Endothelial cell of umbilical vein (primary cell): Measurements from ENCODE around the gene QPCT. TPM values are rescaled to one million over a fixed set of nuclear protein-coding genes. Genes with fewer than 3 reads are reported as not detected.

Experiments
- BruUV-seq: library from RNA; stranded (reverse); fragments of 400-500 nt; replicated peaks from 2 replicates; lab custom pipeline; 2021; lab: Mats Ljungman, UMichigan
- CTCF ChIA-PET: fragments of 300-600, 350-600 bp; sonication (Branson Sonifier 250); formaldehyde crosslinking; loops from one replicate; lab custom pipeline; 2021; ENCODE audit warnings: antibody characterized with exemption, inconsistent platforms; lab: Charles Lee
- POLR2A ChIA-PET: fragments of 300-600, 350-600 bp; sonication (Branson Sonifier 250); formaldehyde crosslinking; loops from one replicate; lab custom pipeline; 2021; ENCODE audit warnings: antibody characterized with exemption, inconsistent platforms; lab: Charles Lee
- DNase-seq: peaks from one replicate; pipeline ENCODE4 v3.0.0-alpha.2; 2011; ENCODE audit warnings: low read depth, low spot score
- FAIRE-seq: peaks from 2 replicates; lab custom pipeline; 2011; peaks lifted over from hg19 to GRCh38; lab: Jason Lieb, UNC
- H2AFZ ChIP-seq: 2 replicates; pipeline ENCODE4 v1.6.0; 2012; ENCODE audit warnings: low read depth, low read length, control low read depth, inconsistent platforms
- H3K27ac ChIP-seq: 2 replicates; pipeline ENCODE4 v1.5.1; 2011; ENCODE audit warnings: low read depth, mild to moderate bottlenecking, control low read depth, low read length, moderate library complexity; ENCODE audit not compliant: insufficient read depth
- H3K27me3 ChIP-seq, 2 experiments: 2 replicates each; pipeline versions ENCODE4 v1.6.0 to v1.6.1; 2011; ENCODE audit warnings: low read length in 2 of 2, mixed read lengths in 1 of 2; ENCODE audit not compliant: control insufficient read depth in 2 of 2, insufficient read depth in 2 of 2
- H3K36me3 ChIP-seq, 2 experiments: 2 replicates in 1 of 2; 3 replicates in 1 of 2; pipeline ENCODE4 v1.5.1; 2011; ENCODE audit warnings: low read length in 2 of 2, mild to moderate bottlenecking in 1 of 2, moderate library complexity in 1 of 2; ENCODE audit not compliant: control insufficient read depth in 2 of 2, insufficient read depth in 2 of 2; ENCODE audit errors: extremely low read depth in 1 of 2
- H3K4me1 ChIP-seq: 3 replicates; pipeline ENCODE4 v1.5.1; 2011; ENCODE audit warnings: mild to moderate bottlenecking, low read length; ENCODE audit not compliant: control insufficient read depth, insufficient read depth; ENCODE audit errors: extremely low read depth
- H3K4me2 ChIP-seq: 2 replicates; pipeline ENCODE4 v1.6.1; 2011; ENCODE audit warnings: low read length, control low read depth, mixed read lengths; ENCODE audit not compliant: insufficient read depth
- H3K4me3 ChIP-seq, 3 experiments: fragments of 200-600 bp in 1 of 3; sonication (generic), shearing (Covaris generic) in 1 of 3; replicated peaks in 1 of 3; 2 replicates each; pipeline ENCODE4 v1.5.1; 2011 to 2016; ENCODE audit warnings: control low read depth in 3 of 3, low read length in 3 of 3, mild to moderate bottlenecking in 2 of 3, inconsistent platforms in 1 of 3, low read depth in 1 of 3, moderate library complexity in 1 of 3; ENCODE audit not compliant: insufficient read depth in 1 of 3
- H3K79me2 ChIP-seq: 2 replicates; pipeline ENCODE4 v1.6.0; 2012; ENCODE audit warnings: low read length, inconsistent platforms; ENCODE audit not compliant: control insufficient read depth, insufficient read depth
- H3K9ac ChIP-seq: replicated peaks from 2 replicates; pipeline ENCODE3; 2011; ENCODE audit warnings: low read length, control low read depth; ENCODE audit not compliant: insufficient read depth; ENCODE audit errors: extremely low read depth
- H3K9me1 ChIP-seq: replicated peaks from 3 replicates; pipeline ENCODE4 v1.6.0; 2011; ENCODE audit warnings: mild to moderate bottlenecking, low read length; ENCODE audit not compliant: control insufficient read depth, insufficient read depth; ENCODE audit errors: extremely low read depth
- H3K9me3 ChIP-seq: replicated peaks from 2 replicates; pipeline ENCODE4 v1.5.1; 2012; ENCODE audit warnings: low read length, inconsistent platforms; ENCODE audit not compliant: control insufficient read depth, insufficient read depth
- H4K20me1 ChIP-seq: replicated peaks from 2 replicates; pipeline ENCODE3; 2011; ENCODE audit warnings: mild to moderate bottlenecking, low read length; ENCODE audit not compliant: control insufficient read depth, insufficient read depth; ENCODE audit errors: extremely low read depth
- EZH2 ChIP-seq: IDR thresholded peaks from 2 replicates; pipeline ENCODE4 v1.6.1; 2012; ENCODE audit warnings: borderline replicate concordance, low read depth, mild to moderate bottlenecking, moderate library complexity, low read length, inconsistent platforms; ENCODE audit not compliant: severe bottlenecking
- FOS ChIP-seq: IDR thresholded peaks from 2 replicates; pipeline ENCODE4 v1.6.1; 2011; ENCODE audit warnings: mild to moderate bottlenecking, low read length, moderate library complexity, borderline replicate concordance; ENCODE audit not compliant: insufficient read depth
- GATA2 ChIP-seq: IDR thresholded peaks from 2 replicates; pipeline ENCODE4 v1.7.0; 2011; ENCODE audit warnings: low read depth, mild to moderate bottlenecking, moderate library complexity, mixed read lengths, low read length; ENCODE audit not compliant: insufficient read length, insufficient read depth
- JUN ChIP-seq: IDR thresholded peaks from 2 replicates; pipeline ENCODE4 v1.6.1; 2011; ENCODE audit warnings: borderline replicate concordance, low read depth; ENCODE audit not compliant: insufficient read length, insufficient read depth
- MYC ChIP-seq: IDR thresholded peaks from one replicate; pipeline ENCODE4 v1.6.1; 2011; ENCODE audit warnings: mild to moderate bottlenecking, low read depth, low read length
- POLR2A ChIP-seq: IDR thresholded peaks from 2 replicates; pipeline ENCODE4 v1.6.1; 2012; ENCODE audit warnings: low read depth, mild to moderate bottlenecking, control low read depth, low read length
- POLR2AphosphoS5 ChIP-seq: IDR thresholded peaks from 2 replicates; pipeline ENCODE4 v1.6.1; 2012; ENCODE audit warnings: low read depth, mild to moderate bottlenecking, control low read depth, low read length, moderate library complexity; ENCODE audit not compliant: insufficient read depth
- dilution Hi-C: fragments of 300-500 bp; cut with MboI; formaldehyde crosslinking; loops from one replicate; pipeline ENCODE4 v1.15.0; 2019; ENCODE audit warnings: low sequenced_read_pairs; ENCODE audit not compliant: extremely low pct_ligation_motif_present
- intact Hi-C: fragments of 100-400 bp; cut with micrococcal nuclease; formaldehyde crosslinking; loops from one replicate; pipeline ENCODE4 v1.10.0; 2022
- polyA plus RNA-seq, 4 experiments: library from polyadenylated mRNA; depleted of rRNA in 3 of 4; stranded (reverse) in 3 of 4; unstranded in 1 of 4; fragments of >200 nt; gene quantifications; 2 replicates each; pipeline versions ENCODE4 v1.2.1 to v1.2.3, GENCODE V29; 2011 to 2012; ENCODE audit warnings: missing spikeins in 1 of 4
- total RNA-seq: library from RNA; stranded (reverse); gene quantifications from 2 replicates; pipeline ENCODE4 v1.2.3, GENCODE V29; 2021
- TF ChIP-seq, protein P1 (sequence below), 2 donors: IDR thresholded peaks; 1 replicate in 1 of 2; 2 replicates in 1 of 2; pipeline ENCODE4 v1.5.1; 2011; ENCODE audit warnings: low read length in 2 of 2, mild to moderate bottlenecking in 2 of 2, moderate library complexity in 2 of 2, control low read depth in 1 of 2, inconsistent platforms in 1 of 2, low read depth in 1 of 2; ENCODE audit not compliant: insufficient read depth in 1 of 2; ENCODE audit errors: extremely low read depth in 1 of 2
- TF ChIP-seq, protein P2 (sequence below): IDR thresholded peaks from 2 replicates; pipeline ENCODE4 v1.6.1; 2011; ENCODE audit not compliant: insufficient read depth, insufficient read length

Gene QPCT
- total and polyA plus RNA-seq, 2 donors (not counting 3 experiments of a cell fraction or from before 2014, with no cell fraction given) = 12.8 to 17.2 TPM

DNA sequence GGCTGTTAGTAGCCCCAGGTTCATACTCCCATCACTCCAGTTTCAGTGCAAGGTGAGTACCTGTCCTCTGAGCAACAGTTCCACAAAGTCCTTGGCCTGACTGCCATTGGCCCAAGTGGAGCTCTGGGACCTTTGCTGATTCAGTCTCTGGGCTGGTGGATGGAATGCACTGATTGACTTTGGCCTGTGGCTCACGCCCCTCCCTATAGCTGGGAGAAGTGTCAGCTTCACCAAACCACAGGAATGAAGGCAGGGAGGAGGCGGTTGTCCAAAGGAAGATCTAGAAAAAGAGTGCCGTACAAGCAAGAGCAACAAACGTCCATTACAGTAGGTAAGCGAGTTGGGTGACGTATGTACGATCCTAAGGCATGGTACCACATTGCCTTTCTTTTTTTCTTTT lies 34.0 kb downstream of the QPCT start:
- FAIRE-seq = no peak
- BruUV-seq = no TSS peak
- intact Hi-C loops = no loop called here

DNA sequence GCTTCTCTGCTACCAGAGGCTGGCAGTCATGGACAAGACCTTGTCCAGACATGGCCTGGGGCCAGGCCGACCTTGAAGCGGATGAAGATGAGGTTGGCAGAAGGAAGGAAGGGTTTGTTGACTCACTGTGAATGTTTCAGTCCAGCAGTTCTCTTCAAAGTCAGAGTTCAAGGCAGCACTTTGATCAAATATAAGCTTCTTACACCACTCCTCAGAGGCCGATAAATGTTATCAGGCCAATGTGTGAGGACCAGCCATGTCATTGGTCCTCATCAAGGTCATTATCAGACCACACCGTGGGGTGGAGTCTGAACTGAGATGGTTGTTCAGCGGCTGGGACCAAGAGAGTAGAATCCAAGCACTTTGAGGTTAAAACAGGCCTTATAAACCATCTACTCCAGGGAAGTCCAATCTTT lies 35.5 kb downstream of the QPCT start:
- TF ChIP-seq MYC (no peak), POLR2A (peak; percentile 39), GATA2 (peak; percentile 62), JUN (peak; percentile 57), EZH2 (no peak), POLR2AphosphoS5 (peak; percentile 70), FOS (peak; percentile 79)
- TF ChIP-seq, protein P1, sequence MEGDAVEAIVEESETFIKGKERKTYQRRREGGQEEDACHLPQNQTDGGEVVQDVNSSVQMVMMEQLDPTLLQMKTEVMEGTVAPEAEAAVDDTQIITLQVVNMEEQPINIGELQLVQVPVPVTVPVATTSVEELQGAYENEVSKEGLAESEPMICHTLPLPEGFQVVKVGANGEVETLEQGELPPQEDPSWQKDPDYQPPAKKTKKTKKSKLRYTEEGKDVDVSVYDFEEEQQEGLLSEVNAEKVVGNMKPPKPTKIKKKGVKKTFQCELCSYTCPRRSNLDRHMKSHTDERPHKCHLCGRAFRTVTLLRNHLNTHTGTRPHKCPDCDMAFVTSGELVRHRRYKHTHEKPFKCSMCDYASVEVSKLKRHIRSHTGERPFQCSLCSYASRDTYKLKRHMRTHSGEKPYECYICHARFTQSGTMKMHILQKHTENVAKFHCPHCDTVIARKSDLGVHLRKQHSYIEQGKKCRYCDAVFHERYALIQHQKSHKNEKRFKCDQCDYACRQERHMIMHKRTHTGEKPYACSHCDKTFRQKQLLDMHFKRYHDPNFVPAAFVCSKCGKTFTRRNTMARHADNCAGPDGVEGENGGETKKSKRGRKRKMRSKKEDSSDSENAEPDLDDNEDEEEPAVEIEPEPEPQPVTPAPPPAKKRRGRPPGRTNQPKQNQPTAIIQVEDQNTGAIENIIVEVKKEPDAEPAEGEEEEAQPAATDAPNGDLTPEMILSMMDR (IDR thresholded peaks at IDR 0.05; ENCODE audit: extremely low read depth in 1 of 2, insufficient read depth in 1 of 2, low read depth in 1 of 2, low read length in 2 of 2) = no peak
- TF ChIP-seq, protein P2, sequence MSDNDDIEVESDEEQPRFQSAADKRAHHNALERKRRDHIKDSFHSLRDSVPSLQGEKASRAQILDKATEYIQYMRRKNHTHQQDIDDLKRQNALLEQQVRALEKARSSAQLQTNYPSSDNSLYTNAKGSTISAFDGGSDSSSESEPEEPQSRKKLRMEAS = no peak
- Histone ChIP-seq H3K9ac (peak overlapping the region; percentile 13), H3K27me3 (no peaks in the 10 kb centered on the region), H3K4me3 (no peak overlapping the region), H3K27ac (peak overlapping the region; percentile 68), H3K4me2 (peak overlapping the region; percentile 66), H3K36me3 (no peaks in the 10 kb centered on the region), H2AFZ (peak overlapping the region; percentile 92), H4K20me1 (no peaks in the 10 kb centered on the region), H3K4me1 (peaks cover 14% of the 10 kb centered on the region), H3K79me2 (no peaks in the 10 kb centered on the region), H3K9me1 (no peaks in the 10 kb centered on the region), H3K9me3 (no peaks in the 10 kb centered on the region)
- DNase-seq (peak; percentile 80), FAIRE-seq (peak; percentile 95)
- CTCF ChIA-PET = interaction anchor here (0.7 to 3.0 kb wide), 7 partner anchors 9 to 895 kb away, joined by 3 to 16 read pairs (median 10); partner anchors contain the start of gene QPCT
- POLR2A ChIA-PET = interaction anchor here (0.6 kb wide), 2 partner anchors 16 to 45 kb away, joined by 3 to 8 read pairs; no protein-coding TSS in a partner anchor
- dilution Hi-C loops = no loop called here
- BruUV-seq = no TSS peak
- intact Hi-C loops = loop anchor here (1.0 kb wide), 1 partner anchor 10 kb away; no protein-coding TSS in a partner anchor

More for the DNA sequence above, 34.0 kb downstream of the QPCT start:
- dilution Hi-C loops = no loop called here
- Histone ChIP-seq H3K36me3 (no peaks in the 10 kb centered on the region), H3K27ac (no peak overlapping the region), H3K79me2 (no peaks in the 10 kb centered on the region), H3K9me1 (no peaks in the 10 kb centered on the region), H3K4me3 (no peak overlapping the region), H3K4me2 (no peak overlapping the region), H3K4me1 (peaks cover 14% of the 10 kb centered on the region), H2AFZ (no peak overlapping the region), H3K27me3 (no peaks in the 10 kb centered on the region), H4K20me1 (no peaks in the 10 kb centered on the region), H3K9me3 (no peaks in the 10 kb centered on the region), H3K9ac (no peak overlapping the region)
- ChIA-PET CTCF (interaction anchor here (0.6 to 4.4 kb wide), 4 partner anchors 12 to 50 kb away, joined by 5 to 16 read pairs (median 10); partner anchors contain the start of gene QPCT), POLR2A (no interaction called here)
- TF ChIP-seq, protein P2 = no peak
- no peak for TF ChIP-seq EZH2
- no peak for TF ChIP-seq FOS
- TF ChIP-seq POLR2AphosphoS5 = no peak
- no peak for DNase-seq
